ENCODE results near the gene TBL1X.
A peak's percentile ranks its signal among the peaks of the same experiment; 100 is the strongest.

The TBL1X gene

DNA sequence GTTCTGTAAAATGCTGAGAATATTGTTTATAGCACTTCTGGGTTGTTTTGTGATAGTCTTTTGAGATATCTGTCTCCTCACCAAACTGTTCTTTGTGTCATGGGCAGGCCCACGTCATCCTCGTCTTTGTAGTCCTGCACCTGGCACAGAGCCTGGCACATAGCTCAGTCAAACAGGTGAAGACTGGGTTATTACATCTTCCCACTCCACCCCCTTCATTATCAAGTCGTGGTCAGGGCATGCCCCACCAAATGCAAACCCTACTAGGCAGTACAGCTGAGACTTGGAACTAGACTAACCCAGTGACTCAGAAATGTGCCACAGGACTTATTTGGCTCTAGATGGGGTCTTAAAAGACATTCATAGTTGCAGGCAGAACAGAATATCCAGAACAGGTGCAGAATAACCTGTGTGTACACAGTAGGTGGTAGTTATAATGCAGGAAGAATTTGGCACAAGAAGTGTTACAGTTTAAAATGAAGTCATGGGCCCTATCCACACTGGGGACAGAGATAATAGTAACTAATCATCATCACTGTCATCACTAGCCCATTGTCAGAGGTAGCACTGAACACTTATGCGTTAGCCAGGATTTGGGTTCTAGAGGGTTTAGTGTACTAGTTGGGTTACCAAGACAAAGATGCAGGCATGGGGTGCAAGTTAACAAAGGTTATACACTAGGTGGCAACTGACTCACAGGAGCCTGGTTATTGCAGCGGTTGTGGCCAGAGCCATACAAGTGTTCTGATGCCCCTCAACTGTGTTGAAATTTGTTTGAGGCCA lies 74.9 kb downstream of the TBL1X start:
- DNase-seq (ENCODE audit: low read depth): peak; percentile 3
- TF ChIP-seq CTCF (IDR thresholded peaks at IDR 0.05; ENCODE audit: insufficient read depth, low read depth, low read length, missing control alignments): no peak
- H3K4me3 ChIP-seq (ENCODE audit: low read length): no peak overlapping the region

DNA sequence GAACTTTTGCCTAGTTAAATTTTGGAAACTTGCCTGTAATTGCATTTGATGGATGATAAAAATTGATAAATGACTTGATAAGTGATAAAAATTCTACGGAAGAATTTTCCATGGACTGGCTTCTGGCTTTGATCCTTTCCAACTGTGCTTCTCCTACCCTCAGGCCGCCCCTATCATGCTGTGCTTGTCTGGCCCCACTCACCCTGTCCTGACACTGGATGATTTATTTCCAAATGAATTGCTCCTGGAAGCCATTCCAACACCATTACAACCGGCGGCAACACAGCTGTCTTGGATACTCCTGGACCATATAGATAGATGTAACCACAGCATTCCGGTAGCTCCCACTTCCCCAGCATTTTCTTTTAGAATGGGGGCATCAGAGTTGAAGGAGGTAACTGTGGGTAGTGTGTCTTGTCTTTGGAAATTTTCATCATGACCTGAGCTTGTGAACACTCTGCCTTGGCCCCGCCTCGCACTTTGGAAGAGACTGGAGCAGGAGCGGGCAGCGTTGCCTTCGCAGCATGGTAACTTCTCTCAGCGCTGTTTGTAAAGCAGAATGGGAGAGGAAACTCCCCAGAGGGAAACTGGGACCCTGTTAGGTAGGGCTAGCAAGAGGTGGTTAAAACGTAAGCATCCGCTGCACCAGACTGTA lies 77.4 kb downstream of the TBL1X start:
- no peak overlapping the region for H3K4me3 ChIP-seq (ENCODE audit: low read length)
- no peak for DNase-seq (ENCODE audit: low read depth)
- TF ChIP-seq CTCF (IDR thresholded peaks at IDR 0.05; ENCODE audit: insufficient read depth, low read depth, low read length, missing control alignments): no peak

DNA sequence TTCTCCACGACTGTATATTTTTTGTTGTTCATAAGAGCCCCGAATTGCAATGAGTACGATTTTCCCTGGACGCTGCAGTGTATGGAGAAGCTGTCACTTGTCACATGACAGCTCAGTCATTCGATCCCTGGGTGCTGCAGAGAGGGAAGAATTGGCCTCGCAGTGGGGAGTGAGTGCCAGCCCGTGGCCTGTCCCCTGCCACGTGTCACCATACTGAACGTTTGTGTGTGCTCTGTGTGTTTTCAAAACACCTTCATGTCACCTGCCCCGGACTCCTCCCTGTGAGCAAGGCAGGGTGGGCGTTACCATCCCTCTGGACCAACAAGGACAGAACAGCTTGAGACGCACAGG lies 77.9 kb downstream of the TBL1X start:
- TF ChIP-seq CTCF (IDR thresholded peaks at IDR 0.05; ENCODE audit: insufficient read depth, low read depth, low read length, missing control alignments): no peak
- DNase-seq (ENCODE audit: low read depth): no peak
- H3K4me3 ChIP-seq (ENCODE audit: low read length): no peak overlapping the region

- DNase-seq (ENCODE audit: low read depth): peak; percentile 18
- no peak for TF ChIP-seq CTCF (IDR thresholded peaks at IDR 0.05; ENCODE audit: insufficient read depth, low read depth, low read length, missing control alignments)
- H3K4me3 ChIP-seq (ENCODE audit: low read length): no peak overlapping the region
These were observed 90.5 kb downstream of the TBL1X start for GRCh38 chrX:9555354-9555753.

DNA sequence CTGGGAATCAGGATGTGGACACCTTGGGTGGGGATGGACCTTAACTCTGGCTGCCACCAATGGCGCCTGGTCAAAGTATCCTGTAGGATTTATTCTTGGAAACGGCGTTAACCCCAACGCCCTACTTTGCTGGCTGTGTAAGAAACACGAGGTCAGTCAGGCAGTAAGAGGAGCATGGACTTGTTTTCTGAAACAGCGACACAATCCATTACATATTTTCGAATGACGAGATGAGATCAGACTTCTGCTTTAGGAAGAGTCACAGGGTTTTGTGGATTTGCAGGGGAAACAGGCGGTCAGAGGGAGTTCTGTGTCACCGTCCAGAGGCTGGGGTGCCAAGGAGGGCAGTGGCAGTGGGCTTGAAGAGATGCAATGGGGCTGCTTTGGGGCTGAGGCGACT lies 92.2 kb downstream of the TBL1X start:
- DNase-seq (ENCODE audit: low read depth): no peak
- no peak overlapping the region for H3K4me3 ChIP-seq (ENCODE audit: low read length)
- TF ChIP-seq CTCF (IDR thresholded peaks at IDR 0.05; ENCODE audit: insufficient read depth, low read depth, low read length, missing control alignments): no peak

DNA sequence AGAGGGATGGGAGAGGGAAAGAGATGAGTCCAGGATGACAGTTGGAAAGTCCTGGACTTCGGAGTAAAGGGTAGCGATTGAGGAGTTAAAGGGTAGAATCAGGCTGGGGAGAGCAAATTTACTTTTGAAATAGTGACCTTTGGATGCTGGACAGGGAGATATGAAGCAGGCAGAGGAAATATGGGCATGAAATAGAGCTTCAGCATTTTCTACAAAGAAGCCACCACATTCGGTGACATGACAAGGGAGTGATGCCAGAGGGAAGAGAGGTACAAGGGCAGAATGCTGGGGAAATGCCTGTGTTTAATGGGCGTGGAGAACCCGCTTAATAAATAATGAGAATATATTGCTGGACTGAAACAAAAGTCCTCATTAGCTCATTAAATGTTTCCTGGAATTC lies 92.7 kb downstream of the TBL1X start:
- TF ChIP-seq CTCF (IDR thresholded peaks at IDR 0.05; ENCODE audit: insufficient read depth, low read depth, low read length, missing control alignments): no peak
- DNase-seq (ENCODE audit: low read depth): no peak
- no peak overlapping the region for H3K4me3 ChIP-seq (ENCODE audit: low read length)

DNA sequence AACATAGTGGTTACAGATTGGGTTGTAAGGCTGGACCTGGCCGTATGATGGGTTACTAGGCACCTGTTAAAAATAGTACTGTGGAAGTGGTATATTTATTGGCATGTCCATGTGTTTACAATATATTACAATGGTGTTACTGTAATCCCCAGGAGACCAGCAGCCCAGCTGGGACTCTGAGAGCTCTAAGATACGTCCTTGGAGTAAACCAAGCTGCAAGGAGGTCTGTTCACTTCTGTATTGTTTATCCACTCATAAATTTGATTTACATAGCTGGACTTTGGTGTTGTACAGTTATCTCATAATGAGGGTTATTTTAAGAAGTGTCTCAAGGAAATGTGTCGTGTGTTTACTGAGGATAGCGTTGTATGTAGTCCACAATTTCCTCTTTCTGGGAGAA lies 93.8 kb downstream of the TBL1X start:
- no peak for DNase-seq (ENCODE audit: low read depth)
- no peak for TF ChIP-seq CTCF (IDR thresholded peaks at IDR 0.05; ENCODE audit: insufficient read depth, low read depth, low read length, missing control alignments)
- no peak overlapping the region for H3K4me3 ChIP-seq (ENCODE audit: low read length)

Measured in epithelial cell of esophagus (primary cell).